ENCODE data around the gene ANKRD13D. TPM values are rescaled to one million over a fixed set of nuclear protein-coding genes. Genes with fewer than 3 reads are reported as not detected.
A peak's percentile ranks its signal among the peaks of the same experiment; 100 is the strongest.

The ANKRD13D gene
- total and polyA plus RNA-seq, 2 donors from 2014 or later, result 21.9 to 68.3 TPM

DNA sequence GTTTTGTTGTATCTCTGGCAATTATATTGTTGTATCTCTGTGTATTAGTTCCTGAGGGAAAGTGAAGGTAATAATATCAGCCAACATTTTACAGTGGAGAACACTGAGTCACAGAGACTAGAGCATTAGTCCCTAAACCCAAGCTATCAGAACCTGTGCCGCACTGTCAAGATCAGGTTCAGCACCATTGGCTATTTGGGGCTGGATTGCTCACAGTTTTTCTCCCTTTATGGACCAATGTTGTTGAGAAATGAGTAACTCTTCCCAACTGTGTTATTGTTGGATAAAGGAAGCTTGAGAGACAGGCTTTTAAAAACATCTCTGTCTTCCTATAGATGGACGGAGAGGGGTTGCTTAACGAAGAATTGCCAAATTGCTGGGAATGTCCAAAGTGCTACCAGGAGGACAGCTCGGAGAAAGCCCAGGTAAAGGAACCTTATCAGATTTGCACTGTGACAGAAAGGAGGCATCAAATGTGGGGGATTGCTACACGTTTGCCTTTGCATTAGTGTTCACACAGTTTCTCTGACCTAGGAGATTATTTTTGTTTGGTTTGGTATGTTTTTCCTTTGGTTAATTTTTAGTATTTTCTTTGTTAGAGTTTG lies 41.1 kb upstream of the ANKRD13D start:
- intact Hi-C loops (cut with DNase I), result no loop called here

DNA sequence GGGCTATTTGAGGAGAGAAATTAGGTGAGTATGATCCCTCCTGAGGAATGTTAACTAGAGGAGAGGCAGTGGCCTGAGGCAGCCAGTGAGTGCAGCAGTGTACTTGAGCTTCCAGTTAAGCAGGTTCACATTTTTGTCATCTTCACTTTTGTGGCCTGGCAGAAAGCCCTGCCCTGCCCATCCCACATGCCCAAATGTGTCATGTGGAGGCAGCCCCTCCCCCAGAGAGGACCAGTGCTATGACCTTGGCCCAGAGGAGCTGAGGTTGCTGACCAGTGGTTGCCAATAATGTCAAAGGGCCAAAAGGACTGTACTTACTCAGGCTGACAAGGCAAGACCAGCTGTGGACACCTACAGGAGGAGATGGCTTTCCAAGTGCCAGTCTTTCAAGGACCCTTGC lies 40.5 kb upstream of the ANKRD13D start:
- TF ChIP-seq, protein P1, sequence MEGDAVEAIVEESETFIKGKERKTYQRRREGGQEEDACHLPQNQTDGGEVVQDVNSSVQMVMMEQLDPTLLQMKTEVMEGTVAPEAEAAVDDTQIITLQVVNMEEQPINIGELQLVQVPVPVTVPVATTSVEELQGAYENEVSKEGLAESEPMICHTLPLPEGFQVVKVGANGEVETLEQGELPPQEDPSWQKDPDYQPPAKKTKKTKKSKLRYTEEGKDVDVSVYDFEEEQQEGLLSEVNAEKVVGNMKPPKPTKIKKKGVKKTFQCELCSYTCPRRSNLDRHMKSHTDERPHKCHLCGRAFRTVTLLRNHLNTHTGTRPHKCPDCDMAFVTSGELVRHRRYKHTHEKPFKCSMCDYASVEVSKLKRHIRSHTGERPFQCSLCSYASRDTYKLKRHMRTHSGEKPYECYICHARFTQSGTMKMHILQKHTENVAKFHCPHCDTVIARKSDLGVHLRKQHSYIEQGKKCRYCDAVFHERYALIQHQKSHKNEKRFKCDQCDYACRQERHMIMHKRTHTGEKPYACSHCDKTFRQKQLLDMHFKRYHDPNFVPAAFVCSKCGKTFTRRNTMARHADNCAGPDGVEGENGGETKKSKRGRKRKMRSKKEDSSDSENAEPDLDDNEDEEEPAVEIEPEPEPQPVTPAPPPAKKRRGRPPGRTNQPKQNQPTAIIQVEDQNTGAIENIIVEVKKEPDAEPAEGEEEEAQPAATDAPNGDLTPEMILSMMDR (IDR thresholded peaks at IDR 0.05; ENCODE audit: borderline replicate concordance, extremely low read depth, insufficient read depth), result no peak
- Histone ChIP-seq H3K9me3 (ENCODE audit: control insufficient read depth in 2 of 3, insufficient read depth in 1 of 3, low read length in 3 of 3) (no peaks in the 10 kb centered on the region), H3K4me3 (ENCODE audit: low read length in 3 of 3) (no peak overlapping the region), H3K9ac (ENCODE audit: low read length in 3 of 3) (no peak overlapping the region), H3K27me3 (ENCODE audit: control insufficient read depth, insufficient read depth, low read length) (no peaks in the 10 kb centered on the region), H3K36me3 (ENCODE audit: control insufficient read depth in 2 of 3, insufficient read depth in 3 of 3, low read length in 3 of 3) (peaks cover 29 to 85% (median 65%) of the 10 kb centered on the region in 3 donors), H3K27ac (ENCODE audit: low read depth in 2 of 2, low read length in 2 of 2) (no peak overlapping the region), H3K4me1 (ENCODE audit: control insufficient read depth in 2 of 3, insufficient read depth in 2 of 3, low read depth in 1 of 3, low read length in 3 of 3) (peaks cover 0 to 13% (median 9%) of the 10 kb centered on the region in 3 donors)
- intact Hi-C loops (cut with DNase I), result no loop called here
- DNase-seq (peak in 4 of 5 donors; percentile 34 to 89 (median 54)), FAIRE-seq (no peak)

More for the DNA sequence above, 41.1 kb upstream of the ANKRD13D start:
- H3K9ac ChIP-seq (ENCODE audit: low read length in 3 of 3), result no peak overlapping the region
- H3K27ac ChIP-seq (ENCODE audit: low read depth in 2 of 2, low read length in 2 of 2), result no peak overlapping the region
- H3K9me3 ChIP-seq (ENCODE audit: control insufficient read depth in 2 of 3, insufficient read depth in 1 of 3, low read length in 3 of 3), result no peaks in the 10 kb centered on the region
- TF ChIP-seq, protein P1 (IDR thresholded peaks at IDR 0.05; ENCODE audit: borderline replicate concordance, extremely low read depth, insufficient read depth), result no peak
- no peaks in the 10 kb centered on the region for H3K27me3 ChIP-seq (ENCODE audit: control insufficient read depth, insufficient read depth, low read length)
- peaks cover 0 to 15% (median 11%) of the 10 kb centered on the region in 3 donors for H3K4me1 ChIP-seq (ENCODE audit: control insufficient read depth in 2 of 3, insufficient read depth in 2 of 3, low read depth in 1 of 3, low read length in 3 of 3)
- no peak for DNase-seq
- no peak for FAIRE-seq
- no peak overlapping the region for H3K4me3 ChIP-seq (ENCODE audit: low read length in 3 of 3)
- peaks cover 24 to 79% (median 59%) of the 10 kb centered on the region in 3 donors for H3K36me3 ChIP-seq (ENCODE audit: control insufficient read depth in 2 of 3, insufficient read depth in 3 of 3, low read length in 3 of 3)

DNA sequence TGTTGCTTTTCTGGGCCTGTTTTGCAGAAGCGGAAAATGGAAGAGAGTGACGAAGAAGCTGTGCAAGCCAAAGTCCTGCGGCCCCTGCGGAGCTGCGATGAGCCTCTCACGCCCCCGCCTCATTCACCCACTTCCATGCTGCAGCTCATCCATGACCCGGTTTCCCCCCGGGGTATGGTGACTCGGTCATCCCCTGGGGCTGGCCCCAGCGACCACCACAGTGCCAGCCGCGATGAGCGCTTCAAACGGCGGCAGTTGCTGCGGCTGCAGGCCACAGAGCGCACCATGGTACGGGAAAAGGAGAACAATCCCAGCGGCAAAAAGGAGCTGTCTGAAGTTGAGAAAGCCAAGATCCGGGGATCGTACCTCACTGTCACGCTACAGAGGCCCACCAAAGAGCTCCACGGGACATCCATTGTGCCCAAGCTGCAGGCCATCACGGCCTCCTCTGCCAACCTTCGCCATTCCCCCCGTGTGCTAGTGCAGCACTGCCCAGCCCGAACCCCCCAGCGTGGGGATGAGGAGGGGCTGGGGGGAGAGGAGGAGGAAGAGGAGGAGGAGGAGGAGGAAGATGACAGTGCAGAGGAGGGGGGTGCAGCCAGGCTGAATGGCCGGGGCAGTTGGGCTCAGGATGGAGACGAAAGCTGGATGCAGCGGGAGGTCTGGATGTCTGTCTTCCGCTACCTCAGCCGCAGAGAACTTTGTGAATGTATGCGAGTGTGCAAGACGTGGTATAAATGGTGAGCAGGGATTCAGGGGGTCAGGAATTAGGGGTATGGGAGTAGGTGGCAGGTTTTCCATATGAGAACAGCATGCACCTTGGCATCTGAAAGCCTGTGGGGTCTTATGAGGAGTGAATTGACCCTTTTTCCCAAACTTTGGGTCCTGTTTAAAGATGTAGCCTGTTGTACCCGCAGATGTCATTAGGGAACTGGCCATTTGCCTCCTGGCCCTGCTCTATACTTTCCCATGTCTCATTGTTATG lies 38.8 kb upstream of the ANKRD13D start:
- no peak overlapping the region for H3K27ac ChIP-seq (ENCODE audit: low read depth in 2 of 2, low read length in 2 of 2)
- peaks cover 35 to 89% (median 69%) of the 10 kb centered on the region in 3 donors for H3K36me3 ChIP-seq (ENCODE audit: control insufficient read depth in 2 of 3, insufficient read depth in 3 of 3, low read length in 3 of 3)
- H3K4me1 ChIP-seq (ENCODE audit: control insufficient read depth in 2 of 3, insufficient read depth in 2 of 3, low read depth in 1 of 3, low read length in 3 of 3), result peaks cover 0 to 22% (median 7%) of the 10 kb centered on the region in 3 donors
- H3K4me3 ChIP-seq (ENCODE audit: low read length in 3 of 3), result no peak overlapping the region
- no peak for DNase-seq
- intact Hi-C loops (cut with DNase I), result no loop called here
- no peaks in the 10 kb centered on the region for H3K27me3 ChIP-seq (ENCODE audit: control insufficient read depth, insufficient read depth, low read length)
- TF ChIP-seq, protein P1 (IDR thresholded peaks at IDR 0.05; ENCODE audit: borderline replicate concordance, extremely low read depth, insufficient read depth), result no peak
- H3K9me3 ChIP-seq (ENCODE audit: control insufficient read depth in 2 of 3, insufficient read depth in 1 of 3, low read length in 3 of 3), result no peaks in the 10 kb centered on the region
- H3K9ac ChIP-seq (ENCODE audit: low read length in 3 of 3), result no peak overlapping the region
- FAIRE-seq, result no peak

All from kidney (tissue), 14 donors.